Femur (tissue), 1 donor: ENCODE results near the gene RIPOR2.
"Not testable (repeated sequence)": the region's sequence is repeated elsewhere in the genome, so short reads cannot be mapped to it uniquely, and the experiment has no call there.

Experiments used
- DNase-seq: peaks from one replicate; pipeline ENCODE4 v3.0.0-alpha.2; 2017

The RIPOR2 gene

GRCh38 chr6:24797596-24798216 is 138.1 kb downstream of the RIPOR2 start:
- DNase-seq, result no peak

DNA sequence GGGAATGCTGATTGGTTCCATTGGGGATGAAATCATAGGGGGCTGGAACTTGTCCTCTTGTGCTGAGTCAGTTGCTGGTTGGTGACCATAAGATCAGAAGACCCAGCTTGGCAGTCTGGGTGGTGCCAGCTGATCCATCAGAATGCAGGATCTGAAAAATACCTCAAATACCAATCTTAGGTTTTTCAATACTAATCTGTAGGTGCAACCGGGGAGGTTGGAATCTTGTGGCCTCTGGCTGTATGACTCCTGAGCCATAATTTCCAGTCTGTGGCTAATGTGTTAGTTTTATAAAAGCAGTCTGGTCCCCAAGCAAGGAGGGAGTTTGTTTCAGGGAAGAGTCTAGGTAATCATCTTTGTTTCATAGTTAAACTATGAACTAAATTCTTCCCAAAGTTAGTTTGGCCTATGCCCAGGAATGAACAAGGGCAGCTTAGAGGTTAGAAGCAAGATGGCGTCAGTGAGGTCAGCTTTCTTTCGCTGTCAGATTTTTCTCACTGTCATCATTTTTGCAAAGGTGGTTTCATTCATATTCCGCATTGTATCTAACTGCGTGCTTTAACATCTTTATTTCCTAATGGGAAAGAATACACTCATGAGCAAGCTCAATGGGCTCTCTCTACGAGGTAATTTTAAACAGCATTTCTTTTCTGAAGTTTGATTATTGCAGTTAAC is 139.0 kb downstream of the RIPOR2 start:
- DNase-seq, result no peak

DNA sequence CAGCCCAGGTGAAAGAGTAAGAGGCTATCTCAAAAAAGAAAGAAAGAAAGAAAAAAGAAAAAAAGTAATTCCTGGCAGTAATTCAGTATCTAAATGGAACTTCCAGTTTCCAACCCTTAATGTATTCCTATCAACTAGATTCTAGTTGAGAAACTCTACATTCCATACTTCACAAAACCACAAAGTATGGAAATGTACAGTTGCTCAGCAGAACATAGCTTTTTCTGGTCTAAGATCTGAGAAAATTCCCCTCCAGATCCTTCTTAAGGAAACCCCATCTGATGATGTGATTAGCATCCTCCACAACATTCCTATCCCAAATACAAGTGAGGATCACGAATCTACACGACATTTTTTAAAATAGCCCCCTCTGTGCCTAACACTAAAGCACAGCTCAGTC is 140.7 kb downstream of the RIPOR2 start:
- DNase-seq, result no peak

GRCh38 chr6:24788031-24788665 is 147.6 kb downstream of the RIPOR2 start:
- no peak for DNase-seq

- DNase-seq, result no peak
These were observed 155.6 kb downstream of the RIPOR2 start for GRCh38 chr6:24780206-24780605.

- no peak for DNase-seq
These were observed 156.2 kb downstream of the RIPOR2 start for GRCh38 chr6:24779416-24780016.

DNA sequence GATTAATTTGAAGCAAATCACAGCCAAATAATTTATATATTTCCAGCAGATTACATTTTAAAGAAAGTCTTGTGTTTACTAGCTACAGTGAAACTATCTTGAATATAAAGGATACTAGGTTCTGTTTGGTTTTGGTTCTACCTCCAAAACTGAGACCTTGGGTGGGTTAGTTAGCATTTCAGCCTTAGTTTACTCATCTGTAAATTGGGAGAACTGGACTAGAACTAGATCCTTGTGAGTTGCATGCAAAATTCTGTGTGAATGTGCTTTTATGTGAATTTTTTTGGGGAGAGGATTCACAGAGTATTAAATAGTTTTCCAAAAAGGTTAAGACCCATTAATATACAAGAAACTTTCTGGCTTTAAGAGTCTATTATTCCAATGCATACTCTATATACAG is 156.9 kb downstream of the RIPOR2 start:
- no peak for DNase-seq

DNA sequence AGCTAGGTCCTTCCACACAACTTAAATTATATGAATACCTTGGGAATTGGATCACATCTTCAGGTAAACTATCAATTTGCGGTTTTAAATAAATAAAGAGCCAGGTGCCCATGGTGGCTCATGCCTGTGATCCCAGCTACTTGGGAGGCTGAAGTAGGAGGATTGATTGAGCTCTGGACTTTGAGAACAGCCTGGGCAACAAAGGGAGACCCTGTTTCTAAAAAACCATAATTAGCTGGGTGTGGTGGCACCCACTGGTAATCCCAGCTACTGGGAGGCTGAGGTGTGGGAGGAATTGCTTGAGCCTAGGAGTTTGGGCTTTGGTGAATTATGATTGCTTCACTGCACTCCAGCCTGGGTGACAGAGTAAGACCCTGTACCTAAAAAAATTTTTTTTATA is 157.6 kb downstream of the RIPOR2 start:
- DNase-seq, result no peak

GRCh38 chr6:24777227-24777626 is 158.5 kb downstream of the RIPOR2 start:
- no peak for DNase-seq

DNA sequence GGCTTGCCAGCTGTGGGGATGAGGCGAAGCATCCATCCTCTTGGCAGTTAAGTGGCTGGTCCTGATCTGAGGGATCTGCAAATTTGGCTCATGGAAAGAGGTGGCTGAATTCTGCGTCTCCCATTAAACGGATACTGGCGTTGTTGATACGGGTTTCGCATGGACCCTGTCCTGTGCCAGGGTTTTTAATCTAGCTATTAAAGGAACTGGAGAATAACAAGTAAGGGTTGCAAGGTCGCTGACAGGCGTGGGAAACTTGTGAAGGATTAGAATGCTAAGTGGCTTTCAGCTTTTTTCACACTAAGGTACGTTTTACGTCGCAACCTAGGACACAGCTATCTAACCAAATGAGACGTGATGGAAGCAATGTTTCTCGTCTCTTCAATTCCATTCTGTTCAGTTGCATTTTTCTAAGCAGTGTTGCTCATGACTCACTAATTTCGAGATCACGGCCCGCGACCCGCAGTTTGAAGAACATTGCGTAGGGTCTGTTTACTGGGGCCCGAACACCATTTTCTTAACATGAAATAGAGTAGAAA is 160.2 kb downstream of the RIPOR2 start:
- no peak for DNase-seq

DNA sequence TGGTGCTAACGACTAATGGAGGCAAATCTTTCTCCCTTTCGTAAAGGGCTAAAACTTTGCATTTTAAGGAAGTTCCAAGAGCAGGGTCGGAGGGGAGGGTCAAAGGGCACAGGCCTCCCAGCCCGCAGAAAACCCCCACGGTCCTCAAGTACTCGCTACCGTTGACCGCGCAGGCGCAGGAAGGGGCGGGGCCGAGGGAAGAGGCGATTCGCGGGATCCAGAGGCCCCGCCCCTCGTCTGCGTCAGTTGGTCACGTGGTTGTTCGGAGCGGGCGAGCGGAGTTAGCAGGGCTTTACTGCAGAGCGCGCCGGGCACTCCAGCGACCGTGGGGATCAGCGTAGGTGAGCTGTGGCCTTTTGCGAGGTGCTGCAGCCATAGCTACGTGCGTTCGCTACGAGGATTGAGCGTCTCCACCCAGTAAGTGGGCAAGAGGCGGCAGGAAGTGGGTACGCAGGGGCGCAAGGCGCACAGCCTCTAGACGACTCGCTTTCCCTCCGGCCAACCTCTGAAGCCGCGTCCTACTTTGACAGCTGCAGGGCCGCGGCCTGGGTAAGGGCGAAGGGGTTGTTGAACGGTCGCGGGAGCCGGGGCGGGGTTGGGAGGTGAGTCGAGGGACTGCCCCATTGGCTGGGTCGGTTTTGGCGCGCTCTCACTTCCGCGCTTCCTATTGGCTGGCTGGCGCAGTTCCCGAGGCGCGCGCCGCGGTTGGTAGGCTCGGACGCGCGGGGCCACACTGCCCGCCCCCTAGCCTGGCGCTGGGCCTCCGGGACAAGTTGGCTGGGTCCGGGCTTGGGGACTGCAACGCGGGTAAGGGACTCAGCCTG is 160.9 kb downstream of the RIPOR2 start, which contains the start of gene GMNN:
Gene GMNN (plus strand): TSS at position 242 of the 824 bp plus-strand sequence. CDS start 2,310 bp downstream, outside the sequence.
- DNase-seq, result peak; percentile 98

DNA sequence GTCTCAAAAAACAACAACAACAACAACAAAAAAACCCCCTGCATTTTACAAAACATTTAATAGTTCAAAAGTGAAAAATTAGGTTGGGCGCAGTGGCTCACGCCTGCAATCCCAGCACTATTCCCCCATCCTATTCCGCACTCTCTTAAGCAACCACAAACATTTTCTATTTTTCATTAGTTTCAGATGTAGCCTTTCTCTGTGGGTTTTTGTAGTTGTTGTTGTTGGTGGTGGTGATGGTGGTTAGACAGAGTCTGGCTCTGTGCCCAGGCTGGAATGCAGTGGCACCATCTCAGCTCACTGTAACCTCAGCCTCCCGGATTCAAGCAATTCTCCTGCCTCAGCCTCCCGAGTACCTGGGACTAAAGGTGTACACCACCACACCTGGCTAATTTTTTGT is 167.4 kb downstream of the RIPOR2 start:
- no peak for DNase-seq

DNA sequence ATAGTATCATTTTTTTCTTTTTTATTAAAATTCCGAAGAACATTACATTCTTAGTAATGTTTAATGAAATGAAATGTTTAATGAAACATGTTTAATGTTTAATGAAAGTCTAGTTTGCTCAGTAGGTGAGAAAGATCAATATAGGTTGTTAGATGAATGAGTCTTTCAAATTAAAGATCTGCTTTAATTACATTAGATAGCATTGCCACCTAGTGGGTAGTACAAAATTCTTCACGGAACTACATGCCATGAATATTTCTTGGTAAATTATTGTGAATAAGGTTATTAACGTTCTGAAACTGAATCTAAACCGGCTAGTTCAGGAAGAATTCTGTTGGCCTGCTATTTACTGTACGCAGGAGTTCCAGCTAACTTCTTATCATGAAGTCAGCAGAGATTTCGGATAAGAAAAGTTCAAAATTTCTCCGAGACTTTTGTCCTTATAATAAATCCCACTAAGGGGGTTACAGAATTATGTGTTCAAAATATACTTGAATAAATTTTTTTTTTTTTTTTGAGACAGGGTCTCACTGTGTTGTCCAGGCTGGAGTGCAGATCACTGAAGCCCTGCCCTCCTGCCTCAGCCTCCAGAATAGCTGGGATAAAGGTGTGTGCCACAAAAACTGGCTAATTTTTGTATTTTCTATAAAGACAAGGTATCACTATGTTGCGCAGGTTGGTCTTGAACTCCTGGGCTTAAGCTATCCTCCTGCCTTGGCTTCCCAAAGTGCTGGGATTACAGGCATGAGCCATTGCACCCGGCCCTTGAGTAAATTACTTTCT is 168.9 kb downstream of the RIPOR2 start:
- DNase-seq, result no peak

DNA sequence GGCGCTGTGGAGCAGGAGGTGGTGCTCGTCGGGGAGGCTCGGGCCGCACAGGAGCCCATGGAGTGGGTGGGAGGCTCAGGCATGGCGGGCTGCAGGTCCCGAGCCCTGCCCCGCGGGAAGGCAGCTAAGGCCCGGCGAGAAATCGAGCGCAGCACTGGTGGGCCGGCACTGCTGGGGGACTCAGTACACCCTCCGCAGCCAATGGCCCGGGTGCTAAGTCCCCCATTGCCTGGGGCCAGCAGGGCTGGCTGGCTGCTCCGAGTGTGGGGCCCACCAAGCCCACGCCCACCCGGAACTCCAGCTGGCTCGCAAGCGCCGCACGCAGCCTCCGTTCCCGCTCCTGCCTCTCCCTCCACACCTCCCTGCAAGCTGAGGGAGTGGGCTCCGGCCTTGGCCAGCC is 169.8 kb downstream of the RIPOR2 start:
- not testable (repeated sequence) for DNase-seq

- not testable (repeated sequence) for DNase-seq
These were observed 170.6 kb downstream of the RIPOR2 start for GRCh38 chr6:24764833-24765828.

DNA sequence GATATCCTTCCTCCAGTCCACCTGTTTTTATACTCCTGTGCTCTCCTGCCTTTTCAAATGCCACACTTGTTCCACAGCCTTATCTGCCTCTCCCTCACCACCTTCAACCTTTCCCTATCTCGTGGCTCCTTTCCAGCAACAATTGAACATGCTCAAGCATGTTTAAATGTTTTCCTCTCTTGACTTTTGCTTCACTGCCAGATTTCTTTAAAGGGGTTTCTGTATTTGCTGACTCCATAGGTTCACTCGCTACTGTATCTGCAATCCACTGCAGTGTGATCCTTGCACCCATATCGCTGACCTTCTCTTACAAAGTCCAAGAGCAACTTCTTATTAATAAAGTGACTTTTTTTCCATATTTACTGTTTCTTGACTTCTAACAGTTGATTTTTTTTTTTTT is 172.2 kb downstream of the RIPOR2 start:
- DNase-seq, result no peak

DNA sequence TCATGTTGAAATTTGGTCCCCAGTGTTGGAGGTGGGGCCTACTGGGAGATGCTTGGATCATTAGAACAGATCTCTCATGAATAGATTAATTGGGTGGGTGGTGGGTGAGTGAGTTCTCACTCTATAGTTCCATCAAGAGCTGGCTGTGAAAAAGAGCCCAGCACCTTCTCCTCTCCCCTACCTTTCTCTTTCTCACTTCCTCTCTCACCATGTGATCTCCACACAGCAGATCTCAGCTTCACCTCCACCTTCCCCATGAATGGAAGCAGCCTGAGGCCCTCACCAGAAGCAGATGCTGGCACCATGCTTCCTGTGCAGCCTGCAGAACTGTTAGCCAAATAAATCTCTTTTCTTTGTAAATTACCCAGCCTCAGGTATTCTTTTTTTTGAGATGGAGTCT is 173.9 kb downstream of the RIPOR2 start:
- DNase-seq, result no peak

GRCh38 chr6:24761193-24761835 is 174.4 kb downstream of the RIPOR2 start:
- DNase-seq, result no peak

GRCh38 chr6:24760210-24760609 is 175.6 kb downstream of the RIPOR2 start:
- DNase-seq, result no peak

- no peak for DNase-seq
These were observed 176.0 kb downstream of the RIPOR2 start for GRCh38 chr6:24759718-24760117.
